GM19099 (cell line): ENCODE data around the gene HS3ST6.

Experiments used
- POLR2A ChIP-seq: IDR thresholded peaks from 3 replicates; pipeline ENCODE4 v1.6.1; 2011; ENCODE audit warnings: low read depth; ENCODE audit not compliant: insufficient read length; ENCODE audit errors: extremely low read depth

Gene HS3ST6

DNA sequence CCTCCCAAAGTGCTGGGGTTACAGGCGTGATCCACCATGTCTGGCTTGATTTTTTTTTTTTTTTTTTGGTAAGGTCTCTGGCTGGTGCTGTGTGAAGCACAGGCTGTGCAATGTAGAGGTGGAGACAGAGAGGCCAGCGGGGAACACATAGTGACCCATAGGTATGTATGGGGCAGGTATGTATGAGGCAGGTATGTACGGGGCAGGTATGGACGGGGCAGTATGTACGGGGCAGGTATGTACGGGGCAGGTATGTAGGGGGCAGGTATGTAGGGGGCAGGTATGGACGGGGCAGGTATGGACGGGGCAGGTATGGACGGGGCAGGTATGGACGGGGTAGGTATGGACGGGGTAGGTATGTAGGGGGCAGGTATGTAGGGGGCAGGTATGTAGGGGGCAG lies 31.3 kb upstream of the HS3ST6 start:
- TF ChIP-seq POLR2A: no peak

DNA sequence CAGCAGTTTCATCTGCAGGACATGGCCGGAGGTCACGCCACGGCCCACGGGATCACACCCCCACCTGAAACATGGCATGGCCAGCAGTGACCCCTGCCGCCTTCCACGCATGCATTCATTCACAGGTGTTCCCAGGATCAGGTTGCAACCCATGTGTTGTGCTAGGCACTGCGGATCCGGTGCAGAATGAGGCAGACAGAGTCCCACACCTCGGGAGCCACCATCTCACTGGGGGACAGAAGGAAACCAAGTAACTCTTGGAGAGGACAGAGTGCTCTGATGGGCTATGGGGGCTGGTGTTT lies 29.1 kb upstream of the HS3ST6 start:
- no peak for TF ChIP-seq POLR2A

DNA sequence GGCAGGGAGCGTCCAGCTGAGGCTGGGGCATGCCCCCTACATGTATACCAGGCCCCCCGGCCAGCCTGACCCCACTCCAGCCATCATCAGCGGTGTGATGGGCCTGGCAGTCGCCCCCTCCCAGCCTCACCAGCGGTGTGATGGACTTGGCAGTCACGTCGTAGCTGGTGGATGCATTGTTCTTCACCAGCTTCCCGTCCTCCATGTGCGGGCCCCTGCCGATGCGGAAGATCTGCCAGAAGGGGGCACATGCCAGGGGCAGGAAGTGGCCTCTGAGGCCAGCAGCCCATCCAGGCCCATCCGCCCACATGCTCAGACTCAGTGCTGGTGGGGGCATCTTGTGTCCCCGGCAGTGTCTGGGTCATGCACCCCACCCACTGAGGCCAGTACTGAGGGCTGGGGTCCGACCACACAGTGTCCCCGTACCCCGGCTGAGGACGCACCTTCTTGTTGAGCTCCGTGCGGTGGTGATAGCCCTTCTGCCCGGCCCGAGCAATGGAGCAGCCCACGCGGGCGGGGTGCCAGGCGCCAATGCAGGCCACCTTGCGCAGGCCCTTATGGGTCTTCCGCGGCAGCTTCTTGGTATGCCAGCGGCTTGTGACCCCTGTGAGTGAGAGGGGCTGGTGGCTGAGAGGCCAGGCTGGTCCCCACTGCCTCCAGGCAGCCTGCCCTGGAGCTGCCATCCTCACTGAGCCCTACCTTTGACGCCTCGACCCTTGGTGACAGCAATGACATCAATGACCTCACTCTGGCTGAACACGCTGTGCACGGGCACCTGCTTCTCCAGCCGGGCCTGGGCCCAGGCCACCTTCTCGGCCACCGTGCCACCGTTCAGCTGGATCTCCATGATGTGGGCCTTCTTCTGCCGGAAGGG lies 28.5 kb upstream of the HS3ST6 start:
- no peak for TF ChIP-seq POLR2A

GRCh38 chr16:1945559-1946391 lies 27.6 kb upstream of the HS3ST6 start:
- no peak for TF ChIP-seq POLR2A

- TF ChIP-seq POLR2A: no peak
Observed at GRCh38 chr16:1944612-1945199, 26.5 kb upstream of the HS3ST6 start.

DNA sequence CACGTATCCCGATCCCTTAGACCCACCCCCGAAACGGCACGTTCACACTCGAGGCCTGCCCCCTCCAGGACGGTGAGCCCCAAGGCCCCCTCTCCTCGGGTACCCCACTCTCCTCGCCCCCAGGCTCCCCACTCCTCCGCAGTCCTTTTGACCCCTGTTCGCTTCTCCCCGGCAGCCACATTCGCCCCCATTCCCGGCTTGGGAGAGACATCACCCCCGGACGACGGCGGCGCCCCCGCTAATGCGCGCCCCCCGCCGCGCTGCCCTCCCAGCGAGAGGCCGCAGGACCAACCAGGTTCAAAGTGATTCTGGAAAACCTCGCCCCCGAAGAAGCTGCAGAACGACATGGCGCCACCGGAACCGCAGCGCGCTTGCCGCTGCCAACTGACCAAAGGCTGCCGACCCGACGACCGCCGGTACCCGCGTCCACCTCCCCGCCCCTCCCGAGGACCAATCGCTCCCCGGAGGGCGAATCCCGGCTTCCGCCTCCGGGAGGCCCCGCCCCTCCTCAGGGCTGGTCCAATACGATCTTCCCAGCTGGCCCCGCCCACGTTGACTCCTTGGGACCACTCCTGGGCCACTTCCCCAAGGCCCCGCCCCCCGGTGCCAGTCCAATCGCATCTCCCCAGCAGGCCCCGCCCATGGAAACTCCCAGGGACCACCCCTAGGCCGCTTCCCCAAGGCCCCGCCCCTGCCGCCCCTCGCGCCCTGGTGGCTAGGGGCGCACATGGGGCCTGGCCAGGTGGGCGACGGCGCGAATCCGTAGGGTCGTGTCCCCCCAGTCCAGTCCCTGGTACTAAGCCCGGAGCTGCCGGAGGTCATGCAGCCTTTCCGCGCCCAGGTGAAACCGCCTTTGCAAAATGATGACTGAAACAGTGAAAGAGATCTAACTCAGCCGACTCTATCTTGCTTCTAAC lies 24.9 kb upstream of the HS3ST6 start, which contains the start of gene MSRB1:
Gene MSRB1, minus strand, starts transcription at position 390 of the 917 bp plus-strand sequence. Its CDS starts 43 bp downstream, at position 347.
- peak; percentile 87 for TF ChIP-seq POLR2A

GRCh38 chr16:1942047-1942809 lies 24.0 kb upstream of the HS3ST6 start:
- TF ChIP-seq POLR2A: no peak

GRCh38 chr16:1941162-1942046 lies 23.2 kb upstream of the HS3ST6 start:
- no peak for TF ChIP-seq POLR2A

GRCh38 chr16:1940273-1941161 lies 22.3 kb upstream of the HS3ST6 start:
- no peak for TF ChIP-seq POLR2A

- TF ChIP-seq POLR2A: no peak
Observed at GRCh38 chr16:1938910-1939309, 20.7 kb upstream of the HS3ST6 start.

GRCh38 chr16:1938316-1938715 lies 20.1 kb upstream of the HS3ST6 start:
- no peak for TF ChIP-seq POLR2A

DNA sequence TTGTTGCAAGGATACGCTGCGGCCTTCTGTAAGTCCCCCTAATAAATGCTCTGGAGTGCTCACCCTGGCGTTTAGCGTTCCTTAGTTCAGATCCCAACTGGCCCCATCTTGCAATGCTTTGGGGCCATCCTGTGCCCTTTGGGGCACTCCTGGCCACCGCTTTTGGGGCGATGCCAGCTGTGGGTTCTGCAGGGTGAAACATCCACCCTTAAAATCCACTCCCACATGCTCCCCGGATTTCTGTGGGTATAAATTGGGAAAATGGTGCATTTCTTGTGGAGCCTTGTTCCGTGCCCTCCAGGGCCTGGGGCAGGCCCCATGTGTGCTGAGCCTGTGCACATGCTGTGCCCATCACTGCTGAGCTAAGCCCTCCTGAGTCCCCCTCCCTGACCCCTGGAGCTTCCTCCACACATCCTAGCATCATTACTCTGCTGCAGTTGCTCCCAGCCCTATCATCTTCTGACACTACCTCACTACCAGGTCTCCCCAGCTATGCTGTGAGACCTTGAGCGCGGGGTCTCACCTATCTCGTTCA lies 18.8 kb upstream of the HS3ST6 start:
- TF ChIP-seq POLR2A: no peak
